Measurements from ENCODE around the gene LMTK2.

Gene LMTK2

GRCh38 chr7:98175260-98175940 is 68.7 kb downstream of the LMTK2 start:
- DNase-seq (ENCODE audit: low spot score): no peak

- no peak for DNase-seq (ENCODE audit: low spot score)
These were observed 70.9 kb downstream of the LMTK2 start for GRCh38 chr7:98177553-98177952.

- no peak for DNase-seq (ENCODE audit: low spot score)
These were observed 71.7 kb downstream of the LMTK2 start for GRCh38 chr7:98178321-98178720.

GRCh38 chr7:98178762-98179490 is 72.3 kb downstream of the LMTK2 start:
- no peak for DNase-seq (ENCODE audit: low spot score)

GRCh38 chr7:98180751-98181150 is 74.1 kb downstream of the LMTK2 start:
- no peak for DNase-seq (ENCODE audit: low spot score)

GRCh38 chr7:98185101-98185500 is 78.4 kb downstream of the LMTK2 start:
- DNase-seq (ENCODE audit: low spot score): no peak

GRCh38 chr7:98186452-98187137 is 79.9 kb downstream of the LMTK2 start:
- DNase-seq (ENCODE audit: low spot score): no peak

- DNase-seq (ENCODE audit: low spot score): no peak
These were observed 80.5 kb downstream of the LMTK2 start for GRCh38 chr7:98187138-98187502.

GRCh38 chr7:98189559-98189958 is 82.9 kb downstream of the LMTK2 start:
- no peak for DNase-seq (ENCODE audit: low spot score)

- no peak for DNase-seq (ENCODE audit: low spot score)
These were observed 85.2 kb downstream of the LMTK2 start for GRCh38 chr7:98191668-98192431.

- no peak for DNase-seq (ENCODE audit: low spot score)
These were observed 86.3 kb downstream of the LMTK2 start for GRCh38 chr7:98192781-98193457.

- DNase-seq (ENCODE audit: low spot score): no peak
These were observed 87.0 kb downstream of the LMTK2 start for GRCh38 chr7:98193474-98194180.

GRCh38 chr7:98194186-98194585 is 87.5 kb downstream of the LMTK2 start:
- DNase-seq (ENCODE audit: low spot score): no peak

- DNase-seq (ENCODE audit: low spot score): no peak
These were observed 88.2 kb downstream of the LMTK2 start for GRCh38 chr7:98194672-98195457.

- no peak for DNase-seq (ENCODE audit: low spot score)
These were observed 90.3 kb downstream of the LMTK2 start for GRCh38 chr7:98196706-98197605.

GRCh38 chr7:98199131-98199530 is 92.5 kb downstream of the LMTK2 start:
- DNase-seq (ENCODE audit: low spot score): no peak

GRCh38 chr7:98200364-98200763 is 93.7 kb downstream of the LMTK2 start:
- DNase-seq (ENCODE audit: low spot score): no peak

GRCh38 chr7:98202367-98203195 is 95.9 kb downstream of the LMTK2 start:
- no peak for DNase-seq (ENCODE audit: low spot score)
